Neuronal stem cell (in vitro differentiated cells): Measurements from ENCODE around the gene ZMIZ1.
A peak's percentile ranks its signal among the peaks of the same experiment; 100 is the strongest.

Source experiments
- DNase-seq: peaks from one replicate; pipeline ENCODE4 v3.0.0-alpha.2; 2013; ENCODE audit warnings: low spot score
- H2AFZ ChIP-seq: one replicate; pipeline ENCODE4 v1.6.1; 2013; ENCODE audit warnings: mild to moderate bottlenecking, low read length, inconsistent platforms
- H2AK5ac ChIP-seq: 2 replicates; pipeline ENCODE4 v1.6.1; 2013; ENCODE audit warnings: low read depth, mild to moderate bottlenecking, inconsistent platforms, low read length, moderate library complexity, mixed read lengths
- H2BK120ac ChIP-seq: 2 replicates; pipeline ENCODE4 v1.6.1; 2013; ENCODE audit warnings: low read depth, mild to moderate bottlenecking, inconsistent platforms, low read length, moderate library complexity, mixed read lengths
- H2BK12ac ChIP-seq: one replicate; pipeline ENCODE4 v1.6.1; 2013; ENCODE audit warnings: low read length, inconsistent platforms
- H2BK15ac ChIP-seq: 2 replicates; pipeline ENCODE4 v1.6.1; 2013; ENCODE audit warnings: mild to moderate bottlenecking, low read length, inconsistent platforms, mixed read lengths
- H2BK5ac ChIP-seq: one replicate; pipeline ENCODE4 v1.6.1; 2013; ENCODE audit warnings: inconsistent platforms, mild to moderate bottlenecking, low read length, moderate library complexity
- H3K14ac ChIP-seq: one replicate; pipeline ENCODE4 v1.6.1; 2013; ENCODE audit warnings: low read length, inconsistent platforms
- H3K18ac ChIP-seq: 2 replicates; pipeline ENCODE4 v1.6.1; 2013; ENCODE audit warnings: low read length, inconsistent platforms
- H3K23ac ChIP-seq: 2 replicates; pipeline ENCODE4 v1.6.1; 2013; ENCODE audit warnings: low read depth, mild to moderate bottlenecking, mixed read lengths, low read length, inconsistent platforms; ENCODE audit not compliant: poor library complexity
- H3K27ac ChIP-seq: replicated peaks from 3 replicates; pipeline ENCODE4 v1.5.1; 2013; ENCODE audit warnings: low read length, inconsistent platforms
- H3K27me3 ChIP-seq, 3 experiments: 2 replicates each; pipeline ENCODE4 v1.6.1; 2013; ENCODE audit warnings: low read length in 3 of 3, mild to moderate bottlenecking in 2 of 3, inconsistent platforms in 1 of 3, low read depth in 1 of 3, mixed read lengths in 1 of 3, moderate library complexity in 1 of 3; ENCODE audit not compliant: control insufficient read depth in 3 of 3, insufficient read depth in 3 of 3
- H3K36me3 ChIP-seq, 2 donors: replicated peaks in 1 of 2; 2 replicates each; pipeline ENCODE4 v1.6.1; 2013; ENCODE audit warnings: low read length in 2 of 2; ENCODE audit not compliant: control insufficient read depth in 2 of 2, insufficient read depth in 2 of 2
- H3K4ac ChIP-seq: 2 replicates; pipeline ENCODE4 v1.6.1; 2013; ENCODE audit warnings: inconsistent platforms, mild to moderate bottlenecking, low read length, moderate library complexity
- H3K4me1 ChIP-seq, 2 donors: 1 replicate in 1 of 2; 2 replicates in 1 of 2; pipeline ENCODE4 v1.6.1; 2013; ENCODE audit warnings: low read length in 2 of 2, low read depth in 1 of 2; ENCODE audit not compliant: control insufficient read depth in 2 of 2, insufficient read depth in 1 of 2
- H3K4me2 ChIP-seq: one replicate; pipeline ENCODE4 v1.6.1; 2013; ENCODE audit warnings: mild to moderate bottlenecking, low read length, inconsistent platforms; ENCODE audit not compliant: insufficient read depth, poor library complexity, severe bottlenecking
- H3K4me3 ChIP-seq, 2 donors: 2 replicates each; pipeline ENCODE4 v1.5.1; 2013; ENCODE audit warnings: low read length in 2 of 2, mild to moderate bottlenecking in 2 of 2, inconsistent platforms in 1 of 2, moderate library complexity in 1 of 2
- H3K79me1 ChIP-seq: one replicate; pipeline ENCODE4 v1.6.1; 2013; ENCODE audit warnings: low read depth, mild to moderate bottlenecking, inconsistent platforms, low read length, moderate library complexity
- H3K9ac ChIP-seq: one replicate; pipeline ENCODE4 v1.6.1; 2013; ENCODE audit warnings: mild to moderate bottlenecking, low read depth, low read length, inconsistent platforms; ENCODE audit not compliant: poor library complexity
- H3K9me3 ChIP-seq, 2 donors: replicated peaks in 1 of 2; 2 replicates each; pipeline versions ENCODE3 to v1.6.1; 2013; ENCODE audit warnings: low read length in 2 of 2, mild to moderate bottlenecking in 2 of 2, inconsistent platforms in 1 of 2, low read depth in 1 of 2, mixed read lengths in 1 of 2, moderate library complexity in 1 of 2; ENCODE audit not compliant: control insufficient read depth in 2 of 2, insufficient read depth in 1 of 2
- H4K8ac ChIP-seq: one replicate; pipeline ENCODE4 v1.6.1; 2013; ENCODE audit warnings: low read depth, mild to moderate bottlenecking, inconsistent platforms, low read length, moderate library complexity
- H4K91ac ChIP-seq: one replicate; pipeline ENCODE4 v1.6.1; 2013; ENCODE audit warnings: low read length, low read depth, mild to moderate bottlenecking, inconsistent platforms; ENCODE audit not compliant: poor library complexity
- WGBS, 2 donors: extraction: QIAGEN DNeasy Blood & Tissue Kit; methylation state at CpG; one replicate each; pipeline ENCODE4 v1.1.7; 2013; ENCODE audit warnings: missing lambda C conversion rate in 2 of 2, mixed read lengths in 1 of 2; ENCODE audit not compliant: insufficient read length in 2 of 2, insufficient replicate concordance in 1 of 2; ENCODE audit errors: extremely low coverage in 2 of 2; 5-methylcytosine and 5-hydroxymethylcytosine counted together

Gene ZMIZ1

DNA sequence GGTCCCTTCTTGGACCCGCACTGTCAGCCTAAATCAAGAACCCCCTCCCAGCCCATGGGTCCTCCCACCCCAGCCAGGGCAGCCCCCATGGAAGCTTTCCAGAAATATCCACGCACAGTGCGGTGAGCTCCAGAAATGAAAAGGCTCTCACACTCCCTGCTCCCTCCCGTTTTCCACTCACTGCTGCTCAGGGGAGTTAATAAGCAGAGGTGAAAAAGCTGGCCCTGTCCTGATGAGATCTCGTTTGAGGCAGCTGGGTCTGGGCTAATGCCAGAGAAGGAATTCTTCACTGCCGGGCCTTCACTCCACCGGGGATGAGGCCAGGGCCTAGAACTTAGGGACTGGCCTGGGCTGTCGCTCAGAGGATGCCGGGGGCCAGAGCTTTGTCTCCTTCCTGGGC lies 102.2 kb downstream of the ZMIZ1 start:
- peak overlapping the region; percentile 39 for H2BK5ac ChIP-seq
- DNase-seq = no peak
- H4K91ac ChIP-seq = no peak overlapping the region
- H3K18ac ChIP-seq = no peak overlapping the region
- no peak overlapping the region for H2BK12ac ChIP-seq
- no peaks in the 10 kb centered on the region for H3K27me3 ChIP-seq
- no peak overlapping the region for H2BK120ac ChIP-seq
- no peak overlapping the region for H2AFZ ChIP-seq
- no peak overlapping the region for H3K27ac ChIP-seq
- no peaks in the 10 kb centered on the region for H3K79me1 ChIP-seq
- peaks cover 3 to 26% of the 10 kb centered on the region in 2 donors for H3K4me1 ChIP-seq
- H3K9me3 ChIP-seq = no peaks in the 10 kb centered on the region
- no CpG with 5 or more reads among the region's 9 CpGs for WGBS, 2 donors
- H3K4ac ChIP-seq = no peak overlapping the region
- no peak overlapping the region for H3K9ac ChIP-seq
- peaks cover 3 to 73% of the 10 kb centered on the region in 2 donors for H3K36me3 ChIP-seq
- no peak overlapping the region for H2BK15ac ChIP-seq
- no peak overlapping the region for H3K14ac ChIP-seq
- no peak overlapping the region for H4K8ac ChIP-seq
- no peak overlapping the region for H3K23ac ChIP-seq
- H2AK5ac ChIP-seq = no peak overlapping the region
- H3K4me2 ChIP-seq = no peak overlapping the region
- H3K4me3 ChIP-seq = no peak overlapping the region

DNA sequence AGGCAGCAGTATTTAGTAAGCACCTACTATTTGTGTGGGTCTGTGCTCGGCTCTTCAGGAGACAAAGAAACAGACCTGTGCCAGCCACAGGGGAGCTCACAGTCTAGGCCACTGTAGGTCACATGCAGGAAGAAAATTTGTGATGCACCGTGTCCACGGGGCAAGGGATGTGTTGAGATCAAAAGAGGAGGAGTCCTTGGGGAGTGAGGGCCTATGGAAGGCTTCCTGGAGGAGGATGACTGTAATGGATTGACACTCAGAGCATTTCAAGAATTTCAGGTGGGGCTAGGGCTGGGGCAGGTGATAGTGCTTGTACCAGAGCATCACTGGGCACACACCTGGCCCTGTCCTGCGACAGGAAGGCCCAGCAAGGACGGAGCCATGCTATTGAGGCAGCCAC lies 102.7 kb downstream of the ZMIZ1 start:
- peaks cover 2 to 68% of the 10 kb centered on the region in 2 donors for H3K36me3 ChIP-seq
- peaks cover 2 to 25% of the 10 kb centered on the region in 2 donors for H3K4me1 ChIP-seq
- H2BK5ac ChIP-seq = peak overlapping the region; percentile 39
- no peak overlapping the region for H2AK5ac ChIP-seq
- no peak overlapping the region for H4K8ac ChIP-seq
- H3K27ac ChIP-seq = no peak overlapping the region
- H2AFZ ChIP-seq = no peak overlapping the region
- H2BK120ac ChIP-seq = no peak overlapping the region
- no CpG with 5 or more reads among the region's 5 CpGs for WGBS, 2 donors
- no peak overlapping the region for H3K18ac ChIP-seq
- no peak overlapping the region for H3K4ac ChIP-seq
- H2BK15ac ChIP-seq = no peak overlapping the region
- no peak overlapping the region for H2BK12ac ChIP-seq
- H3K9ac ChIP-seq = no peak overlapping the region
- no peak for DNase-seq
- H3K79me1 ChIP-seq = peaks cover 4% of the 10 kb centered on the region
- H3K27me3 ChIP-seq = no peaks in the 10 kb centered on the region
- no peak overlapping the region for H4K91ac ChIP-seq
- no peak overlapping the region for H3K4me2 ChIP-seq
- no peak overlapping the region for H3K4me3 ChIP-seq
- H3K23ac ChIP-seq = no peak overlapping the region
- no peaks in the 10 kb centered on the region for H3K9me3 ChIP-seq
- no peak overlapping the region for H3K14ac ChIP-seq

DNA sequence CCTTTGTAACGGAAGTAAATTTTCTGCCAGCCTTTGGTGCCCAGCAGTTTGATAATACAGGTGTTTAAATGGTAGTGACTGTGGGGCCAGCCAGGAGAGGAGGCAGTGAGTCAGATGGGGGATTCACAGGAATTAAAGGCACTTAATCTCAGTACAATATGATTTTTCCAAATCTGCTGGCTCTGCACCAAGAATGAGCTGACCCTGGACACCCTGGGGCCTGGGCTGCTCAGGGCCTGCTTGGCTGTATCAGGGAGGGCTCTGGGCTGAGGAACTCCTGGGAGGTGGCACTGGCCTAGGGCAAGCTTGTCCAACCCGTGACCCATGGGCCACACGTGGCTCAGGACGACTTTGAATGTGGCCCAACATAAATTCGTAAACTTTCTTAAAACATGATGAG lies 104.1 kb downstream of the ZMIZ1 start:
- no peak overlapping the region for H2AK5ac ChIP-seq
- H3K9me3 ChIP-seq = no peaks in the 10 kb centered on the region
- H4K91ac ChIP-seq = no peak overlapping the region
- peaks cover 16 to 27% of the 10 kb centered on the region in 2 donors for H3K4me1 ChIP-seq
- H3K14ac ChIP-seq = no peak overlapping the region
- DNase-seq = no peak
- H2BK15ac ChIP-seq = no peak overlapping the region
- no CpG with 5 or more reads among the region's 5 CpGs for WGBS, 2 donors
- no peak overlapping the region for H4K8ac ChIP-seq
- no peak overlapping the region for H2BK120ac ChIP-seq
- H3K79me1 ChIP-seq = peaks cover 6% of the 10 kb centered on the region
- no peak overlapping the region for H3K4me2 ChIP-seq
- peaks cover 0 to 54% of the 10 kb centered on the region in 2 donors for H3K36me3 ChIP-seq
- H3K27me3 ChIP-seq = no peaks in the 10 kb centered on the region
- H3K4me3 ChIP-seq = no peak overlapping the region
- H3K23ac ChIP-seq = no peak overlapping the region
- H3K27ac ChIP-seq = no peak overlapping the region
- H3K4ac ChIP-seq = no peak overlapping the region
- no peak overlapping the region for H2BK5ac ChIP-seq
- H2BK12ac ChIP-seq = no peak overlapping the region
- no peak overlapping the region for H2AFZ ChIP-seq
- H3K18ac ChIP-seq = no peak overlapping the region
- no peak overlapping the region for H3K9ac ChIP-seq

DNA sequence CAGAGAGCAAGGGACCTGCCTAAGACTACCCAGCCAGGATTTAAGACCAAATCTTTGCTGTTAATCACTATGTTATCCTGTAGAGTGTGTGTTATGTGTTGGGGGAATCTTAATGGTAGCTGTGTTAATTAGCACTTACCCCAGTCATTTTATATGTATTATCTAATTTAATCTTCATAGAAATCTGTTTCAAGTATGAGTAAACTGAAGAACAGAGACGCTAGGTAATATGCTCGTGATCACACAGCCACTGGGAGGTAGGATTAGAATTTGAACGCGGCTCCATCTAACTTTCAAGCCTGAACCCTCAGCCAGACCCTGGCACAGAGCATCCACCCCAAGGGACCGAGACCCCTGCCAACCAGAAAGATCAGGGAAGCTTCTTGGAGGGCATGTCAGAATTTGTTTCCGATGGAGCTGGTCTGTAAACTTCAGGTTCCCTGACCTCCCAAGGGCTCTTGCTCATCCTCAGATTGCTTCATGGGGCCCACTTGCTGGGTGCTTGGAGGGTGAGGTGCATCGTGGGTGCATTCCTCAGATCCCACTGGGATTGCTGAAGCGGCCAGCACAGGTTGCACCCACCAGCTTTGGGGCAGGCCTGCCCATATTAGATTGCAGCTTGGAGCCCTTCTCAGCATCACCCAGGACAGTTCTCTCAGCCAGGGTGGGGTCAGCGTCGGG lies 105.0 kb downstream of the ZMIZ1 start:
- Histone ChIP-seq H2AK5ac (no peak overlapping the region), H2BK120ac (no peak overlapping the region), H3K36me3 (peaks cover 0 to 46% of the 10 kb centered on the region in 2 donors), H4K91ac (no peak overlapping the region), H2BK15ac (no peak overlapping the region), H2AFZ (no peak overlapping the region), H3K9ac (no peak overlapping the region), H3K23ac (no peak overlapping the region), H3K4me3 (no peak overlapping the region), H2BK12ac (no peak overlapping the region), H2BK5ac (no peak overlapping the region), H3K4me1 (peaks cover 24 to 28% of the 10 kb centered on the region in 2 donors), H3K18ac (no peak overlapping the region), H3K14ac (no peak overlapping the region), H3K27ac (no peak overlapping the region), H3K4ac (no peak overlapping the region), H3K27me3 (no peaks in the 10 kb centered on the region), H3K9me3 (no peaks in the 10 kb centered on the region), H4K8ac (no peak overlapping the region), H3K4me2 (no peak overlapping the region), H3K79me1 (peaks cover 9% of the 10 kb centered on the region)
- DNase-seq = no peak
- no CpG with 5 or more reads among the region's 10 CpGs for WGBS, 2 donors
